GM21717 (cell line): ENCODE measurements around the gene BSDC1.
"Not testable (repeated sequence)": the region's sequence is repeated elsewhere in the genome, so short reads cannot be mapped to it uniquely, and the experiment has no call there.

Experiments
- ATAC-seq: cut with Tn5 transposase; IDR thresholded peaks from one replicate; pipeline ENCODE4 v1.9.1; 2021; ENCODE audit warnings: mild to moderate bottlenecking, moderate library complexity; ENCODE audit not compliant: unreplicated experiment

The BSDC1 gene

GRCh38 chr1:32394141-32394889 lies at the start of gene BSDC1:
TSS of gene BSDC1 (minus strand) at chr1:32394441. CDS start at chr1:32394414, 27 bp downstream.
- peak; percentile 94 for ATAC-seq

DNA sequence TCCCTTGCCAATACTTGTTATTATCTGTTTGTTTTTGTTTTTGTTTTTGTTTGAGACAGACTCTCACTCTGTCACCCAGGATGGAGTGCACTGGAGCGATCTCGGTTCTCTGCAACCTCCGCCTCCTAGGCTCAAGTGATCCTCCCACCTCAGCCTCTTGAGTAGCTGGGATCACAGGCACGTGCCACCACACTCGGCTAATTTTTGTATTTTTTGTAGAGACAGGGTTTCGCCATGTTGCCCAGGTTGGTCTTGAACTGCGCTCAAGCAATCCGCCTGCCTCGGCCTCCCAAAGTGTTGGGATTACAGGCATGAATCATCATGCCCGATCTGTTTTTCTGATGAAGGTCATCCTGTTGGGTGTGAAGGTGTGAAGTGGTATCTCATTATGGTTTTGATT lies 47.2 kb upstream of the BSDC1 start:
- ATAC-seq = not testable (repeated sequence)

- not testable (repeated sequence) for ATAC-seq
These were observed 44.5 kb upstream of the BSDC1 start for GRCh38 chr1:32438777-32439176.

DNA sequence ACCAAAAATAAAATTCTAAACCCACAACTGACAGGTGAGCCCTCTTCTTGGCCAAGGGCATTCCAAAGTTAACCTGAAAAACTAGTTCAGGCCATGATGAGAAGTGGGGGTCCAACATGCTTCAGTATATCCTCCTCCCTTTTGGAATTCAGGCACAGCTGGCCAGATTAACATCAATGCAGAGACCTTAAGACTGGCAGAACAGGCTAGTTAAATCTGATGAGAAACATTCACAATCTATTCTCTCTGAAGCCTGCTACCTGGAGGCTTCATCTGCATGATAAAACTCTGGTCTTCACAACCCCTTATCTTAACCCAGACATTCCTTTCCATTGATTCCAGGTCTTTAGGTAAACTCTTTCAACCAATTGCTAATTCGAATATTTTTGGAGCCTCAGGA lies 43.9 kb upstream of the BSDC1 start:
- no peak for ATAC-seq

- ATAC-seq = no peak
These were observed 37.6 kb upstream of the BSDC1 start for GRCh38 chr1:32431736-32432400.

- ATAC-seq = no peak
These were observed 33.2 kb upstream of the BSDC1 start for GRCh38 chr1:32427264-32427963.

DNA sequence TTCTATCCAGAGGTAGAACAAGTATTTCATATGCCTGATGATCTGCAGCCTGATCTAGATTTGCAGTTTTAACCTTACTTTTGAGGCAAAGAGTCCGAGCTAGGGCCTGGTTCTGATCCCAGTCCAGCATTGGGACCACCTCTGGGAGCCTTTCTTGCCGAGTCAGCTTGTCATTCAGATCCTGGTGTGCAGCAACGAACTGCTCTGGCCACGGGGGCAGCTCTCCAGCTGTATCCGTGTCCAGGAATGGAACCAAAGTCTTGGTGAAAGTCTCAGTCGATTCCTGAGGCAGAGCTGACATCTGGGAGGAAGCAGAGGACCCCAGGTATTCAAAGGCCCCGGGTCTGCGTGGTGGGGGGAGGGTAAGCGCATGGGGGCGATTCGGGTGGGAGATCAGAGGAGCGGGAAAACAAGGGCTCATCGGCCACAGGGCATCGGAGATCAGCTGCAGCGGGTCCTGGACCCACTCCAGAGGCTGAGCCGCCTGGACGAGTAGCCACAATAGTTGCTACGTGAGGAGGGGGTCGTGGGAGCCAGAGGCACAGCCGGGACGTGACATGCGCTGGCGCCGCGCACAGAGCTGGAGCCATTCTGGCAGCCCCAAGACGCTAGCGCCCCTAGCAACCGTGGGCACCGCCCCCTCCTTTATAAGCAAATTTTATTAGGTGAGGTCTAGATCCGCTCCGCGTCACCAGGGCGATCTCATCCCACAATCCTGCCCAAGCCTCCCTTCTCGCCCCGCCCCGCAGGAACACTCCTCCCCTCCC lies 32.4 kb upstream of the BSDC1 start:
- no peak for ATAC-seq

DNA sequence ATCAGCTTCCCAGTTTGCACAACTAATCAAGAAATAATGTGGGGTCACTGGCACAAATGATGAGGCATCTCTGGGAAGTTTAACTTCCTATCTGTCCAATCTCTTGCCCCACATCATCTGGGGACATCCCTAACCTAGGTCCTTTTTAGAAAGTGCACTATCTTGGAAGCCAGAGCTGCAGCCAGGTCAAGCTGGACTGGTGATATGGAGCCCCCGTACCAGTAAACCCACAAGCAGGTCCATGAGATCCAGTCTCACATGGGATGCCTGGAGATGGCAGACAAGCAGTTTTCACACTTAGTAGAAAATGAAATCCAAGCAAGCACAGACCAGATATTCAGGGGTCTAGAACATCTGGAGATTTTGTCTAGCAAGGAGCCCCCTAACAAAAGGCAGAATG lies 27.5 kb upstream of the BSDC1 start:
- no peak for ATAC-seq

- no peak for ATAC-seq
These were observed 20.1 kb upstream of the BSDC1 start for GRCh38 chr1:32414186-32414886.

- no peak for ATAC-seq
These were observed 19.4 kb upstream of the BSDC1 start for GRCh38 chr1:32413507-32414185.

DNA sequence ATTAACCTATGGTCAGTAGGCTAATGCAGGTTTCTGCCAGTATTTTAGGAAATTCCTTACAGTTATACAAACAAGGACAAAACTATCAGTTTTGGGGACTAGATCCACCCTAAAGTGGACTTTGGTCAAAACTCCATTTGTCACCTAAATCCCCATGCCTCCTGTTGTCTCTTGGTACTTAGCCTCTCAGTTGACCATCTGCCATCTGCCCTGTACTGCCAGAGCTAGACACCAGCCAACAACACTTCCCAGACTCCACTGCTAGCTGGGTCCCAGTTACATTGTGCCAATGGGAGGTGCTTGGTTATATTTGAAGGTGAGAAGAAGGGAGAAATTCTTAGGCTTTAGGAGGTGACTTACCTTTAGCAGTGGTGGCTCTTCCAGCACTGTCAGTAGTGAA lies 17.0 kb upstream of the BSDC1 start:
- no peak for ATAC-seq

DNA sequence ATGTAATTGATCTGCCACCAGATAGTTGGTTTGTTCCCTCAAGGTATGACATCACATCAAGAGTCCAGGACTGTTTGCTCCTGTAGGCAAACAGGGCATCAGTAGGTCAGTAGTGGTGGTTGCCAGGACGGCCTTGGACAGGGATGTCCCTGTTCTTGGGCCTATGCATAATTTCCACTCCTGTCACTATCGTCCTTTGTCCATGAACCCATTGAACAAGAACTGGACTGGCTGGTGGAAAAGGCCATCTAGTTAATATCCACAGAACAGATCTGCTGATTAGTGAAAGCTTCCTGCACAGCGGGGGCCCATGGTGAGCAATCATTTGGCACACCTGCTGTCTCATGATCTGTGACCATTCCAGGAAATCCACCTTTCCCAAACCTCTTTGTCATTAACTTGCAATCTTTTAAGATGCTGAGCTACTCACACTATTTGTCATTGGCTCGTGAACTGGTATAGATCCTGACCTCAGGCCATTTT lies 12.4 kb upstream of the BSDC1 start:
- no peak for ATAC-seq

DNA sequence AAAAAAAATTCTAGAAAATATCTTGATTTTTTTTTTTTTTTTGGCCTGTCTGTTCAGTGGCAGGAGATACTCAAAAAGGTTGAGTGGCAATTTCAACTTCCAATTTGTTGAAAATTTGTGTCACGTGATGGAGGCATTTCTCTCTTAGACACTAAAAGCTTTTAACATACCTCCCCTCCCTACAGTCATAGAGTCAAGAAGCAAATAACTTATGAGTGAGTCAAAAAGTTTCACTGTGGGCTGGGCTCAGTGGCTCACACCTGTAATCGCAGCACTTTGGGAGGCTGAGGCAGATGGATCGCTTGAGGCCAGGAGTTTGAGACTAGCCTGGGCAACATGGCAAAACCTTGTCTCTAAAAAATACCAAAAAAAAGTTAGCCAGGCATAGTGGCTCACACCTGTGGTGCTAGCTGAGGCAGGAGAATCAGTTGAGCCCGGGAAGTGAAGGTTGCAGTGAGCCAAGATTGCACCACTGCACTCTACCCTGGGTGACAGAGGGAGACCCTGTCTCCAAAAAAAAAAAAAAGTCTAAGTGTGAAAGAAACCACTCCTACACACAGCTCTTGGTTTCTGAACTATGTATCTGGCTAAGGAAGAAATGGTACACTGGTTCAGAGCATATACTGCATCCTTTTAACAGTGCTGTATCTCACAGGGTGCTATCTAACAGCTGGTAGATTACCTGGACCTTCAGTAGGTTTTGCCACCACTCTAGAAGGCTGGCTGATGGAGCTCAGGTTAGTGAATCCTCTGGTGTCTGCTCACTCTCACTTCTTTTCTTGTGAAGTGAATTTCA lies 11.6 kb upstream of the BSDC1 start:
- ATAC-seq = no peak

DNA sequence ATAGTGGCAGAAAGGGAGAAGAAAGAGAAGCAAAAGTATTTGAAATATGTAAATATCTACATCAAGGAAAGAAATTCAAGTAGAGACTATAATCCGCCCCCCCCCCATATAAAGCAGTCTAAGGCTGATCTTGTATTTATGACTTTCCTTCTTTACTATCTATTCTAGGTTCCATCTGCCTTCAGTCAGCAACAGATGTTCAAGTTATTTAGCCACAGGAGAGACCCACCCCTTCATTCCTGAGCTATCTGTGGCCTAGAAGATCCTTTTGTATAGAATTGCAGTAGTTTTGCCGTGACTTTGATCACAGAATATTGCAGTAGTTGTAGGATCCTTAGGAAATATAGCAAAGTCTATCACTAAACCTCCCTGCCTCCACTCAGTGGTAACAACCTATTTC lies 10.7 kb upstream of the BSDC1 start:
- ATAC-seq = no peak

GRCh38 chr1:32400876-32401631 lies 6.8 kb upstream of the BSDC1 start:
- no peak for ATAC-seq

DNA sequence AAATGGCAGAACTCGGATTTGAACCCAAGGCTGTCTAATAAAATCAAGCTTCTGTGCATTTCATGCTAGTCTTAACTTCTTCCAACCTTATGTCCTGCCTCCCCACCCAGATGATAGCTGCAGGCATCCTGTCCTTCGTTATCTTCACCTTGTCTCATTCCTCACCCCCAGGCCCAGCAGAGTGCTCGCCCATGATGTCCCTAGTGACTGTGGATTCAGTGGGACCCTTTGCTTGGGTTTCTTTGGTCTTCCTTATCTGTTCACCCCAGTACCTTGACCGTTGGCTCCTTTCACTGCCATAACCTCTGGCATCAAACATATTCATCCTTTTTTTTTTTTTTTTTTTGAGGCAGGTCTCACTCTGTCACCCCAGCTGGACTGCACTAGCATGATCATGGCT lies 5.6 kb upstream of the BSDC1 start:
- no peak for ATAC-seq

DNA sequence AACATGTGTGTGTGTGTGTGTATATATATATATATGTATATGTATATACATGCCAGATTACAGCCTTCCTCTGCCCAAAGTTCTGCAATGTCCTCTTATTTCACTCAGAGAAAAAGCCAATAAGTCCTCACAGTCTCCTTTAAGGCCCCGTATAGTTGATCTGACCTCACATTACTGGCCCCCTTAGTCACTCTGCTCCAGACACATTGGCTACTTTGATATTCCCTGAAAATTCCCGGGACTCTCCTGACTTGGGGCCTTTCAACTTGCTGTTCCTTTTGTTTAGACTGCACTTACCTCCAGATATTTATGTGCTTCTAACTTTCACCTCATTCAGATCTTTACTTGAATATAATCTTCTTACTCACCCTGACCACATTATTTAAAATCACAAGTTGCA lies 4.2 kb upstream of the BSDC1 start:
- ATAC-seq = no peak

- not testable (repeated sequence) for ATAC-seq
These were observed 2.3 kb upstream of the BSDC1 start for GRCh38 chr1:32396524-32396923.
